NT2/D1 (cell line): ENCODE data around the gene MTRR.

ENCODE experiments used
- DNase-seq: peaks from one replicate; pipeline ENCODE4 v3.0.0-alpha.2; 2011; ENCODE audit warnings: low read depth, low spot score
- H3K27me3 ChIP-seq: 2 replicates; pipeline ENCODE4 v1.6.0; 2011; ENCODE audit warnings: mild to moderate bottlenecking; ENCODE audit not compliant: insufficient read length, insufficient read depth
- H3K36me3 ChIP-seq: 2 replicates; pipeline ENCODE4 v1.6.1; 2011; ENCODE audit warnings: mild to moderate bottlenecking, low read length, mixed read lengths; ENCODE audit not compliant: insufficient read depth, insufficient read length
- H3K4me1 ChIP-seq: 2 replicates; pipeline ENCODE4 v1.5.1; 2011; ENCODE audit not compliant: insufficient read depth, insufficient read length
- H3K4me3 ChIP-seq: 2 replicates; pipeline ENCODE4 v1.5.1; 2011; ENCODE audit warnings: low read depth; ENCODE audit not compliant: insufficient read length
- H3K9ac ChIP-seq: 2 replicates; pipeline ENCODE4 v1.6.0; 2011; ENCODE audit warnings: low read depth; ENCODE audit not compliant: insufficient read length
- H3K9me3 ChIP-seq: 2 replicates; pipeline ENCODE4 v1.5.1; 2011; ENCODE audit warnings: mild to moderate bottlenecking, low read length; ENCODE audit not compliant: insufficient read depth
- SUZ12 ChIP-seq: IDR thresholded peaks from 2 replicates; pipeline ENCODE4 v1.6.1; 2011; ENCODE audit not compliant: insufficient read length, insufficient read depth; ENCODE audit errors: extremely low read depth
- YY1 ChIP-seq: IDR thresholded peaks from 2 replicates; pipeline ENCODE4 v1.6.1; 2011; ENCODE audit not compliant: insufficient read length, insufficient read depth
- ZNF274 ChIP-seq: IDR thresholded peaks from 2 replicates; pipeline ENCODE4 v1.6.1; 2011; ENCODE audit warnings: mild to moderate bottlenecking, low read depth, low read length

The MTRR gene

DNA sequence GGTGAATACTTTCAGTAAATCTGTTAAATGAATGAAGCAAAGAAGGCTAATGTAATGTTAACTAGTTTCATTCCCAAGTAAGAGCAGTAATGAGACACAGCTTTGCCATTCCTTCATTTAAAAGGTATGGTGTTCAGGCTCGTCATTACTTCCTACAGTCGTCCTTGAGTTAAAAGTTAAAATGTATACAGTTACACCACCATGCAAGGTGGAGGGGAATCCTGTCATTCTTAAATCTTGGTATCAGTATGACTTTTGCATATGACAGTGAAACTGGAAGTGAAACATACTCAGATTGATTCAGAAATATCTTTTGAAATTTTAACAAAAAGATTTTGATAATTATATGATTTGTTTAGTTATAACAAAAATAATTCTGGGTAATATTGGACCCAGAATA is 25.9 kb downstream of the MTRR start:
- Histone ChIP-seq H3K9me3 (no peaks in the 10 kb centered on the region), H3K4me3 (no peak overlapping the region), H3K9ac (no peak overlapping the region), H3K4me1 (no peaks in the 10 kb centered on the region), H3K36me3 (peaks cover 81% of the 10 kb centered on the region), H3K27me3 (no peaks in the 10 kb centered on the region)
- no peak for TF ChIP-seq SUZ12
- TF ChIP-seq ZNF274: no peak
- TF ChIP-seq YY1: no peak
- DNase-seq: no peak

DNA sequence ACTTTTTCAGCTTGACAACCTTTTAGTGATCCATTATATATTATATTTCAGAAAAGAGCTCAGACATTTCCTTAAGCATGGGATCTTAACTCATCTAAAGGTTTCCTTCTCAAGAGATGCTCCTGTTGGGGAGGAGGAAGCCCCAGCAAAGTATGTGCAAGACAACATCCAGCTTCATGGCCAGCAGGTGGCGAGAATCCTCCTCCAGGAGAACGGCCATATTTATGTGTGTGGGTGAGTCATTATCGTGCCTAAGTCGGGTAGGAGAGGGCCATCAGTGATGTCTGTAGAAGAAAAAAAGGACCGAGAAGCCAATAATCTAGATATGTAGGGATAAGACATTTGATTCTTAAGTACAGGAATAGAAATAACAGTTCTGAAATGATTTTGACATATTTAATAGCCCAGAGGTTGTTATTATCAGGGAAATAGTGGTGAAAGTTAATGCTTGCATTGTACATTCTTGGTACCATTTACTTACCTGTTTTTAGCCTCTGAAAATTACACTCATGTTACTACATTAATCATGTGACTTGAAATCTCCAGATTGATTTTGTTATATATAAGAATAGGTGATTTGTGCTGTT is 28.2 kb downstream of the MTRR start:
- Histone ChIP-seq H3K4me3 (no peak overlapping the region), H3K27me3 (no peaks in the 10 kb centered on the region), H3K4me1 (no peaks in the 10 kb centered on the region), H3K9me3 (no peaks in the 10 kb centered on the region), H3K36me3 (peaks cover 88% of the 10 kb centered on the region), H3K9ac (no peak overlapping the region)
- peak; percentile 32 for DNase-seq
- TF ChIP-seq SUZ12 (no peak), YY1 (no peak), ZNF274 (no peak)

DNA sequence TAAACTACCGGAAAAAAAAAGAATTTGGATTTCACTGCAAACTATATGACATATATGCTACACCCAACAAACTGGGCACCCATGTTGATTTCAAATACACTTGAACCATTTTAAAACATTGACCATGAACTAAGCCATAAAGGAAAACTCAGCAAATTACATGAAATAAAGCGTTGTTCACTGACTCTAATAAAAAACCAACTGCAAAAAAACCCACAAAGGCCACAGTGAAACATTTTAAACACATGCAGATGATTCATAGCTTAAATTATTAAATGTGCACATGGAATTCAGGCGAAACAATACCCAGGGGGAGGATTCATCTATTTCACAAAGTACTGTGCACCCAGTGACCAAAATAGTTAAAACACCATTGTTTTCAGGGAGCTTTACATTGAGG is 33.3 kb downstream of the MTRR start:
- TF ChIP-seq ZNF274: no peak
- DNase-seq: no peak
- Histone ChIP-seq H3K9me3 (peaks cover 4% of the 10 kb centered on the region; the same call in 1 of the 2 replicates), H3K4me1 (no peaks in the 10 kb centered on the region), H3K27me3 (no peaks in the 10 kb centered on the region), H3K9ac (no peak overlapping the region), H3K4me3 (no peak overlapping the region), H3K36me3 (peaks cover 60% of the 10 kb centered on the region)

DNA sequence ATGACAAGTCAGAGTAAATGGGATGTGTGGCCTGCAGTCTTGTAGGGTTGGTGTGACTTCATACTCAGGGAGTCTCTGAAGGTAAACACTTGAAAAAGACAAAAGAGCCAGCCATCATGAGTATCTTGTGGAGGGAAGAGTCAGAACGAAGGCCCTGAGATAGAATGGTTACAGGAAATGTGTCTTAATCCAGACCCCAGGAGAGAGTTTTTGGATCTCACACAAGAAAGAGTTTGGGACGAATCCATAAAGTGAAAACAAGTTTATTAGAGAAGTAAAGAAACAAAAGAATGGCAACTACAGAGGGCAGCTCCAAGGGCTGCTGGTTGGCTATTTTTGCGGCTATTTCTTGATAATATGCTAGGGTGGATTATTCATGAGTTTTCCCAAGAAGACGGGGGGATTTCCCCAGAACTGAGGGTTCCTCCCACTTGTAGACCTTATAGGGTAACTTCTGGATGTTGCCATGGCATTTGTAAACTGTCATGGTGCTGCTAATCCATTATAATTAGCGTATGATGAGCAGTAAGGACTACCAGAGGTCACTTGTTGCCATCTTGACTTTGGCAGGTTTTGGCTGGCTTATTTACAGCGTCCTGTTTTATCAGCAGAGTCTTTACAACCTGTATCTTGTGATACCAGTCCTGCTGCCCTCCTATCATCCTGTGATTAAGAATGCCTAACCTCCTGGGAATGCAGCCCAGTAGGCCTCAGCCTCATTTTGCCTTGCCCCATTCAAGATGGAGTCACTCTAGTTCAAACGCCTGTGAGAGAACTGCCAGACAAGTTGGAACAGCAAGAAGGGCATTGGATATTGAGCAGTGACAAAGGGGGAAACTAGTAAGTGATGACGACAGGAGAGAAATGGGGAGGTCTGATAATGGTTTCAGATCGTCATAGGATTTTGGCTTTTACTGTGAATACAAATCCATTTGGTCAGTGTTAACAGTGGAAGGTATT is 34.0 kb downstream of the MTRR start:
- TF ChIP-seq YY1 (no peak), ZNF274 (no peak), SUZ12 (no peak)
- Histone ChIP-seq H3K9ac (no peak overlapping the region), H3K27me3 (no peaks in the 10 kb centered on the region), H3K9me3 (peaks cover 11% of the 10 kb centered on the region), H3K4me1 (no peaks in the 10 kb centered on the region), H3K4me3 (no peak overlapping the region), H3K36me3 (peaks cover 60% of the 10 kb centered on the region)
- no peak for DNase-seq

DNA sequence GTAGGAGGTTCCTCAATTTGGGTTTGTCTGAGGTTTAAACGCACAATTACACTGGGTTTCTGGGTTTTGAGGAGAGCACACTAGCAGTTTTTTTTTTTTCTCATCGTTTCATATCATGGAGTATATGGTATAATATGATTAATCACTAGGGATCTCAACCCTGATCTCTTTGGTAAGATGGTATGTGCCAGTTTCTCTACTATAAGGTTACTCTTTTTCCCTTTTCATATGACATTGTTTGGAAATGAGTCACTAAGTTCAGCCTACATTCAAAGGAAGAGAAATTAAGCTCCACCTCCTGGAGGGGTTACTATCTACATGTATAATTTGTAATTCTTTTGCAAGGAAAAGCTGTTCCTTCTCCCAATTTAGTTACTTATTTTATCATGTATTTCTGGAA is 35.2 kb downstream of the MTRR start:
- TF ChIP-seq SUZ12: no peak
- TF ChIP-seq YY1: no peak
- DNase-seq: no peak
- H3K36me3 ChIP-seq: peaks cover 54% of the 10 kb centered on the region

DNA sequence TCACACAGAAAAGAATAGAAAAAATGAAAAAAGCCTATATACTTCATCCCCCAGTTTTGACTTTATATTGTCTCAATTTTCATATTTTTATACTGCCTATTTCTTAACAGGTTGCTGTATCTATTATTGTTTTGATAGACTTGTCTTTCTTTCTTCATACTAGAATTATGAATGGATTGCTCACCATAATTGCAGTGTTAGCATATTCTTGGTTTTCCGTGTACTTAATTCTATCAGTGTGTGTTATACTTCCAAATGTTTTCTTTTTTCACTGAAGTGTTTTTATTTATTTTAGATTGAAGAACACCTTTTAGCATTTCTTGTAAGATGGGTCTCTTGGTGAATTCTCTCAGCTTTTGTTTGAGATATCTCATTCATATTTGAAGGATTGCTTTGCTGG is 38.7 kb downstream of the MTRR start:
- TF ChIP-seq ZNF274: no peak
- TF ChIP-seq YY1: no peak
- TF ChIP-seq SUZ12: no peak

More for the DNA sequence above, 35.2 kb downstream of the MTRR start:
- H3K4me3 ChIP-seq: no peak overlapping the region
- H3K9me3 ChIP-seq: peaks cover 14% of the 10 kb centered on the region
- no peaks in the 10 kb centered on the region for H3K4me1 ChIP-seq
- H3K27me3 ChIP-seq: no peaks in the 10 kb centered on the region
- no peak overlapping the region for H3K9ac ChIP-seq

DNA sequence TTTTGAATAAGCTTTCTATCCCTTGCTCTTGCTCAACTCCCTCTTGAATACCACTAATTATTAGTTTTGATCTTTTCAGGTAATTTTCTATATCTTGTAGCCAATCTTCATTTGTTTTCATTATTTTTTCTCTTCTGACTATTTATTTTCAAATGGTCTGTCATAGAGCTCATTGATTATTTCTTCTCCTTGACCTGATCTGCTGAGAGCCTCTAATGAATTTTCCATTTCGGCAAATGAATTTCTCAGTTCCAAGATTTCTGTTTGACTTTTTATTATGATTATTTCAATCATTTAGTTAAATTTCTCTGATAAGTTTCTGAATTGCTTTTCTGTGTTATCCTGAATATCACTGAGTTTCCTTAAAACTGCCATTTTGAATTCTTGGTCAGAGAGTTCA is 39.4 kb downstream of the MTRR start:
- H3K36me3 ChIP-seq: peaks cover 26% of the 10 kb centered on the region
- peaks cover 18% of the 10 kb centered on the region for H3K9me3 ChIP-seq
- no peaks in the 10 kb centered on the region for H3K4me1 ChIP-seq
- TF ChIP-seq ZNF274: no peak
- TF ChIP-seq YY1: no peak
- TF ChIP-seq SUZ12: no peak
- H3K4me3 ChIP-seq: no peak overlapping the region
- DNase-seq: no peak
- no peaks in the 10 kb centered on the region for H3K27me3 ChIP-seq
- no peak overlapping the region for H3K9ac ChIP-seq

More for the DNA sequence above, 38.7 kb downstream of the MTRR start:
- Histone ChIP-seq H3K27me3 (no peaks in the 10 kb centered on the region), H3K4me1 (no peaks in the 10 kb centered on the region), H3K9me3 (peaks cover 18% of the 10 kb centered on the region), H3K9ac (no peak overlapping the region), H3K36me3 (peaks cover 28% of the 10 kb centered on the region), H3K4me3 (no peak overlapping the region)
- no peak for DNase-seq
